ENCODE measurements around the gene SPTB.

SPTB gene

DNA sequence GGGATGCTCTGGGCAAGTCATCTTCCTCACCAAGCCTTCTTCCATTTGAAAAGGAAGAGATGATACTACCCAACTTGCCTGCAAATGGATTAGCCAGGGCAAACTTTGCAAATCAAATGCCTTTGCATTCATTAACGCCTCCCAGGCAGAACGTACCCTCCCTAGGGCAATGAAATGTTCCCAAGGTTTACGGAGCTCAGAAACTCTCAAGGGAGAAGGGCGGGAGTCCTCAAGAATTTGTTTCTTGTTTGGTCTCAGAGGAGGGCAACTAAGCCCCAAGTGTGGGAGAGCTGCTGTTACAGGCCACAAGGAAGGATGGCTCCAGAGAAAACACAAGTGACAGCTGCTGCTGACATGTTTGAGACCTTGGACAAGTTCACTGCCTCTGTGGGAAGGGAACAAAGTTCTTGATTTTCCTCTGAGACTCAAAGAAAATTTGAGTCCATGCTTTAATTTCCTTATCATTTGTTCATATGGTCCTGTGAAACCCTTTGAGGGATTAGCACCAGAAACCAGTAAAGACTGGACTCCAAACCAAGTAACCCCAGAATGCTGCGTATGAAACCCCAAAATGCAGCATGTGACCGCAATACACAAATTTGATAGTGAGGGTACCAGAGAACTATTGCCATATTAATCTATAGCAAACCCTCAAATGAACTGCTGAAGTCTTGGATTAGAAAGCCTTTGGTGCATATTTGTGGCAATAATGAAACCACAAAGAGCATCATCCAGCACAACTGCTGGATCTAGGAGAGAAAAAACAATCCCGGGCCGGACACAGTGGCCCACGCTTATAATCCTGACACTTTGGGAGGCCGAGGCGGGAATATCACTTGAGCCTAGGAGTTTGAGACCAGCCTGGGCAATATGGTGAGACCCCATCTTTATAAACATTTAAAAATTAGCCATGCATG is 22.9 kb downstream of the SPTB start:
- DNase-seq, result no peak
- H3K36me3 ChIP-seq (ENCODE audit: control insufficient read depth in 4 of 4, insufficient read depth in 4 of 4, low read length in 3 of 4), result no peaks in the 10 kb centered on the region
- POLR2A ChIA-PET, result no interaction called here

DNA sequence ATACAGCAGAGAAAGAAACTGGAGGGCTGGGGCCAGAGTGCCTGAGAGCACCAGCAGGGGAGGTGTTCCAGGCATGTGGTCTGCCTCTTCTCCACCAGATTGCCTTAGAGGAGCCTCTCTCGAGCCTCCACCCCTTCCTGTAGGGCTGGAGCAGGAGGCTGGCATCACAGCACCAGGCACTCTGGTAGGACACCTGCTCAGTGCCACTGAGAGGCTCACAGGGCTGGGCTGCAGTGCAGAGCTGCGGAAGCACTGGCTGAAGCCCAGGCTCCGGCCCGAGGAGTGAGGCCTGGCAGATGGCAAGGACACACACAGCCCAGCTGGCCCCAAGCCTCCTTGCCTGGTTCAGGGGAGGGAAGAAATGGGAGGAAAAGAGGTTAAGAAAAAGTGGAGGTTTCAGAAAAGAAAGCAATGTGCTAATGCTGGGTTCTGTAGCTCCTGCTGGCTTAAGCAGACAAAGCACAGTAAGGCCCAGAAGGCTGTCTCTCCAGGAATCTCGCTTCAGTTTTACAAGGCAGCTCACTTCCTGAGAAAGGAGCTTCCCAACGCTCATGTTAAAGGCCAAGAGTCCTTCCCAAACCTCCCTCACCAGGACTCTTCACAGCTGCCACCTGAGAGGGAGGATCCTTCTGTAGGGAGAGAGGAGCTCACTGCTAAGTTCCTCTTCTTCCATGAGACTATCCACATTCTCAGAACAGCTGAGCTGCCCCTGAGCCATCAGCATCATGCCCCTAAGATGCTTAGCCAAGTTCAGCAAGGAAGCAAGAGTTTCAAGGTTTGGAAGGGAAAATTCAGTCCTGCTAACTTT is 23.8 kb downstream of the SPTB start:
- ChIA-PET POLR2A (interaction anchor here (0.6 kb wide), 1 partner anchor 14 kb away, joined by 4 read pairs; no protein-coding TSS in a partner anchor), CTCF (interaction anchor here (0.8 to 1.4 kb wide), 2 partner anchors 14 to 25 kb away, joined by 3 to 4 read pairs; no protein-coding TSS in a partner anchor)
- DNase-seq, result no peak
- Histone ChIP-seq H3K4me1 (ENCODE audit: control extremely low read depth in 1 of 4, control insufficient read depth in 4 of 4, insufficient read depth in 4 of 4, low read length in 3 of 4) (peaks cover 0 to 11% (median 1%) of the 10 kb centered on the region in 4 experiments), H3K4me3 (ENCODE audit: control insufficient read depth in 1 of 7, extremely low read depth in 1 of 7, insufficient read depth in 4 of 7, low read depth in 2 of 7, low read length in 6 of 7) (no peak overlapping the region), H3K36me3 (ENCODE audit: control insufficient read depth in 4 of 4, insufficient read depth in 4 of 4, low read length in 3 of 4) (no peaks in the 10 kb centered on the region), H3K27me3 (replicated peaks in 2 of 5; ENCODE audit: control insufficient read depth in 4 of 5, insufficient read depth in 5 of 5, low read length in 4 of 5) (peaks cover 0 to 12% (median 0%) of the 10 kb centered on the region in 5 experiments), H3K9me3 (ENCODE audit: control extremely low read depth in 1 of 5, control insufficient read depth in 4 of 5, insufficient read depth in 2 of 5, low read depth in 1 of 5, low read length in 4 of 5) (no peaks in the 10 kb centered on the region), H3K27ac (ENCODE audit: insufficient read depth in 1 of 2, low read depth in 1 of 2, low read length in 2 of 2, poor library complexity in 1 of 2, severe bottlenecking in 2 of 2) (no peak overlapping the region)
- WGBS (ENCODE audit: insufficient coverage), result 73% methylated on average over 6 of the region's 6 CpGs

More for the DNA sequence above, 22.9 kb downstream of the SPTB start:
- CTCF ChIA-PET, result interaction anchor here (0.8 to 1.4 kb wide), 4 partner anchors 12 to 34 kb away, joined by 3 to 4 read pairs (median 4); no protein-coding TSS in a partner anchor
- Histone ChIP-seq H3K27me3 (replicated peaks in 2 of 5; ENCODE audit: control insufficient read depth in 4 of 5, insufficient read depth in 5 of 5, low read length in 4 of 5) (peaks cover 0 to 12% (median 0%) of the 10 kb centered on the region in 5 experiments), H3K4me1 (ENCODE audit: control extremely low read depth in 1 of 4, control insufficient read depth in 4 of 4, insufficient read depth in 4 of 4, low read length in 3 of 4) (peaks cover 0 to 11% (median 1%) of the 10 kb centered on the region in 4 experiments), H3K27ac (ENCODE audit: insufficient read depth in 1 of 2, low read depth in 1 of 2, low read length in 2 of 2, poor library complexity in 1 of 2, severe bottlenecking in 2 of 2) (no peak overlapping the region), H3K4me3 (ENCODE audit: control insufficient read depth in 1 of 7, extremely low read depth in 1 of 7, insufficient read depth in 4 of 7, low read depth in 2 of 7, low read length in 6 of 7) (no peak overlapping the region), H3K9me3 (ENCODE audit: control extremely low read depth in 1 of 5, control insufficient read depth in 4 of 5, insufficient read depth in 2 of 5, low read depth in 1 of 5, low read length in 4 of 5) (no peaks in the 10 kb centered on the region)
- WGBS (ENCODE audit: insufficient coverage), result 82% methylated on average over 6 of the region's 11 CpGs

DNA sequence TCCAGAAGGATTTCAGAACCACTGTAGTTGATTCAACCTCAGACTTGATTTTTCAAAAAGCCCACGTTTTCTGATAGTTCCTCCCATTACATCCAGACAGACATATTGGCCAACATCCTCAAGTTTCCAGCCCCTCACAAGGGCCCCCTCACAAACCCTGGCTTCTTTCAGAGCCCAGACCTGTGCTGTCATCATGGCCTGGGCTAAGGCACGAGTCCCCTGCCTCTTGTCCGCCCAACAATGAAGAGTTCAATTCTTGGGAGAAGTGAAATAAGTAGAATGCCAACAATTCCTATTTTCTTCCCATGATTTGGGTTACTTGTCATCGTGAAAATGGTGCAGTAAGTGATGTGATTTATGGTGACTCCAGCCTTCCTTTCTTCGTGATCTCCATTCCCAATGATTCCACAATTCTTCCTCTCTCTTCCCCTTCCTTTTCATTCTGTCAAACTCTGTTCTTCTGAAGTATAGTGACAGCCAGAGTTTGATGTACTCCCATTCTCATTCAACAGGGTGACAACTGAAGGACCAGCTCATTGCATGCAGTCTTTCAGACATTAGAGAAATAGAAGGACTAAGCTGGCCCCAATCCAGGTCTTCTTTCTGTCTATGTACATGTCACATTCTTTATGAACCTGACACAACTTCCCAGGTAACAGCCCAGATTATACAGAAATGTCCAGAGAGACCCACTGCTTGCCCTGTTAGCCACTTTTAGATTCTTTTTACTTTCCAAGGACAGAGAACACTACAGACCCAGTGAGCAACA is 29.2 kb downstream of the SPTB start:
- Histone ChIP-seq H3K36me3 (ENCODE audit: control insufficient read depth in 4 of 4, insufficient read depth in 4 of 4, low read length in 3 of 4) (no peaks in the 10 kb centered on the region), H3K9me3 (ENCODE audit: control extremely low read depth in 1 of 5, control insufficient read depth in 4 of 5, insufficient read depth in 2 of 5, low read depth in 1 of 5, low read length in 4 of 5) (no peaks in the 10 kb centered on the region), H3K4me3 (ENCODE audit: control insufficient read depth in 1 of 7, extremely low read depth in 1 of 7, insufficient read depth in 4 of 7, low read depth in 2 of 7, low read length in 6 of 7) (no peak overlapping the region), H3K27ac (ENCODE audit: insufficient read depth in 1 of 2, low read depth in 1 of 2, low read length in 2 of 2, poor library complexity in 1 of 2, severe bottlenecking in 2 of 2) (no peak overlapping the region), H3K4me1 (ENCODE audit: control extremely low read depth in 1 of 4, control insufficient read depth in 4 of 4, insufficient read depth in 4 of 4, low read length in 3 of 4) (peaks cover 0 to 8% (median 1%) of the 10 kb centered on the region in 4 experiments), H3K27me3 (replicated peaks in 2 of 5; ENCODE audit: control insufficient read depth in 4 of 5, insufficient read depth in 5 of 5, low read length in 4 of 5) (peaks cover 0 to 10% (median 4%) of the 10 kb centered on the region in 5 experiments)
- no peak for DNase-seq
- 100% methylated on average over 1 of the region's 5 CpGs for WGBS (ENCODE audit: insufficient coverage)
- POLR2A ChIA-PET, result no interaction called here
- CTCF ChIA-PET, result interaction anchor here (1.3 kb wide), 1 partner anchor 15 kb away, joined by 3 read pairs; no protein-coding TSS in a partner anchor

DNA sequence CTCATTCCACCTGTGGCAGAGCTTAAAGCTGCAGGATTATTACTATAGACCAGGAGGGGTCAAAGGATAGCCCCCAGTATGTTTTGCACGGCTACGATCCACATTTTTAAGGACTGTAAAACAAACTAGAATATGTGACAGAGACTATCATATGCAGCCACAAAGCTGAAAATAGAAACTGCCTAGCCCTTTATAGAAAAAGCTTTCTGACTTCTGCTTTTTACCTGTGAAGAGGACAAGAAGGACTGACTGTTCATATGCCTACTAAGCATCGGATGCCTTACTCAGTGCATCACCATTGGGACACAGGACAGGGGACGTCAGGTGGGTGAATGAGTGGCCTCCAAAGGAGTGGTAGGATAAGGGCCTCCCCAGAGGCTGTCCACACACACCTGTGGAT is 29.8 kb downstream of the SPTB start:
- DNase-seq, result no peak
- 88% methylated on average over 2 of the region's 4 CpGs for WGBS (ENCODE audit: insufficient coverage)
- POLR2A ChIA-PET, result no interaction called here
- Histone ChIP-seq H3K9me3 (ENCODE audit: control extremely low read depth in 1 of 5, control insufficient read depth in 4 of 5, insufficient read depth in 2 of 5, low read depth in 1 of 5, low read length in 4 of 5) (no peaks in the 10 kb centered on the region), H3K4me3 (ENCODE audit: control insufficient read depth in 1 of 7, extremely low read depth in 1 of 7, insufficient read depth in 4 of 7, low read depth in 2 of 7, low read length in 6 of 7) (no peak overlapping the region), H3K36me3 (ENCODE audit: control insufficient read depth in 4 of 4, insufficient read depth in 4 of 4, low read length in 3 of 4) (no peaks in the 10 kb centered on the region), H3K27me3 (replicated peaks in 2 of 5; ENCODE audit: control insufficient read depth in 4 of 5, insufficient read depth in 5 of 5, low read length in 4 of 5) (peaks cover 0 to 10% (median 8%) of the 10 kb centered on the region in 5 experiments), H3K27ac (ENCODE audit: insufficient read depth in 1 of 2, low read depth in 1 of 2, low read length in 2 of 2, poor library complexity in 1 of 2, severe bottlenecking in 2 of 2) (no peak overlapping the region), H3K4me1 (ENCODE audit: control extremely low read depth in 1 of 4, control insufficient read depth in 4 of 4, insufficient read depth in 4 of 4, low read length in 3 of 4) (peaks cover 0 to 5% (median under 1%) of the 10 kb centered on the region in 4 experiments)
- CTCF ChIA-PET, result interaction anchor here (1.3 kb wide), 1 partner anchor 15 kb away, joined by 3 read pairs; no protein-coding TSS in a partner anchor

DNA sequence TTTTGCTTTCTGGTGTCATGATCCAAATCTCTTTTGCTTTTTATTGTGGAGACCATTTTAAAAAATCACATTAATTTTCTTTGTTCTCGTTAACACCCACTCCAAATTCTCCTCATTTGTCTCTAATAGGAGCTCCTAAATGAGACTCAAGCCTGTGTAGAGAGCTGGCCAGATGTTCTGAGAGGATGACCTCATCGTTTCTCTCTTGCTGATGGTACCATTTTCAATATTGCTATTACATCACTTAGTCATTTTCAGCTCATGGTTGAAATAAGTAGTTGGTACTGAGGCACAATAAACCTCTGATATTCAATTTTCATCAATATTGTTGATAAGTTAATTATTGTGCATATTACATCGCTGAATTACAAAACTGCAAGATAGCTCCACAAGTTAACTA is 31.5 kb downstream of the SPTB start:
- Histone ChIP-seq H3K27ac (ENCODE audit: insufficient read depth in 1 of 2, low read depth in 1 of 2, low read length in 2 of 2, poor library complexity in 1 of 2, severe bottlenecking in 2 of 2) (no peak overlapping the region), H3K9me3 (ENCODE audit: control extremely low read depth in 1 of 5, control insufficient read depth in 4 of 5, insufficient read depth in 2 of 5, low read depth in 1 of 5, low read length in 4 of 5) (no peaks in the 10 kb centered on the region), H3K36me3 (ENCODE audit: control insufficient read depth in 4 of 4, insufficient read depth in 4 of 4, low read length in 3 of 4) (no peaks in the 10 kb centered on the region), H3K27me3 (replicated peaks in 2 of 5; ENCODE audit: control insufficient read depth in 4 of 5, insufficient read depth in 5 of 5, low read length in 4 of 5) (peaks cover 0 to 18% (median 10%) of the 10 kb centered on the region in 5 experiments), H3K4me1 (ENCODE audit: control extremely low read depth in 1 of 4, control insufficient read depth in 4 of 4, insufficient read depth in 4 of 4, low read length in 3 of 4) (no peaks in the 10 kb centered on the region), H3K4me3 (ENCODE audit: control insufficient read depth in 1 of 7, extremely low read depth in 1 of 7, insufficient read depth in 4 of 7, low read depth in 2 of 7, low read length in 6 of 7) (no peak overlapping the region)
- 100% methylated on average over 1 of the region's 3 CpGs for WGBS (ENCODE audit: insufficient coverage)
- ChIA-PET CTCF (interaction anchor here (0.8 to 1.5 kb wide), 6 partner anchors 8 to 48 kb away, joined by 3 to 7 read pairs (median 4); no protein-coding TSS in a partner anchor), POLR2A (interaction anchor here (1.2 kb wide), 1 partner anchor 32 kb away, joined by 3 read pairs; the partner anchor contains the start of gene SPTB)
- no peak for DNase-seq

DNA sequence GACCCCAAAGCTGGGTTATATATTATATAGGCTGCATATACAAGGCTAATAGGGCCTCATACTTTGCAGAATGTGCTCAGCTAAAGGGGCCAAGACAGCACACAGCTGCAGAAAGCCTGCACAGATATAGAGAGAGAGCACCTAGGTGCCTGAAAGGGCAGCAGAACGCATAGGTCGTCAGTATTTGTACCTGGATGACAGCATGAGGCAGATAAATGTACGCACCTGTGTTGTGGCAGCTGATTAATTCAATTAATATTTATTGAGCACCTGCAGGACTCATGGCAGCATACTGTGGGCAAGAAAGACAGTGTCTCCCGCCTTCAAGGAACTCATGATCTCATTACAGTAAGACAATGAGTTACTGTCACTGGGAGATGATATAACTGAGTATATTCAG is 33.4 kb downstream of the SPTB start:
- Histone ChIP-seq H3K27ac (ENCODE audit: insufficient read depth in 1 of 2, low read depth in 1 of 2, low read length in 2 of 2, poor library complexity in 1 of 2, severe bottlenecking in 2 of 2) (no peak overlapping the region), H3K4me1 (ENCODE audit: control extremely low read depth in 1 of 4, control insufficient read depth in 4 of 4, insufficient read depth in 4 of 4, low read length in 3 of 4) (no peaks in the 10 kb centered on the region), H3K36me3 (ENCODE audit: control insufficient read depth in 4 of 4, insufficient read depth in 4 of 4, low read length in 3 of 4) (no peaks in the 10 kb centered on the region), H3K9me3 (ENCODE audit: control extremely low read depth in 1 of 5, control insufficient read depth in 4 of 5, insufficient read depth in 2 of 5, low read depth in 1 of 5, low read length in 4 of 5) (no peaks in the 10 kb centered on the region), H3K4me3 (ENCODE audit: control insufficient read depth in 1 of 7, extremely low read depth in 1 of 7, insufficient read depth in 4 of 7, low read depth in 2 of 7, low read length in 6 of 7) (no peak overlapping the region), H3K27me3 (replicated peaks in 2 of 5; ENCODE audit: control insufficient read depth in 4 of 5, insufficient read depth in 5 of 5, low read length in 4 of 5) (peaks cover 0 to 25% (median 14%) of the 10 kb centered on the region in 5 experiments)
- ChIA-PET POLR2A (no interaction called here), CTCF (interaction anchor here (0.6 to 1.4 kb wide), 3 partner anchors 23 to 44 kb away, joined by 3 read pairs; no protein-coding TSS in a partner anchor)
- 93% methylated on average over 4 of the region's 4 CpGs for WGBS (ENCODE audit: insufficient coverage)
- no peak for DNase-seq
